Naive B cell (primary cell): ENCODE measurements around the gene CDH23. TPM values are rescaled to one million over a fixed set of nuclear protein-coding genes. Genes with fewer than 3 reads are reported as not detected.

Source experiments
- ATAC-seq, 2 donors: fragments of 150-1000 bp; cut with Tn5 transposase; 2 replicates each; pipeline ENCODE4 v1.10.0; 2021; ENCODE audit warnings: low read depth in 2 of 2, mild to moderate bottlenecking in 2 of 2, moderate library complexity in 2 of 2
- DNase-seq: peaks from one replicate; pipeline ENCODE4 v3.0.0; 2022
- H3K27ac Mint-ChIP-seq, 6 donors: one replicate each; pipeline ENCODE4 v1.8.0; 2020 to 2022; ENCODE audit warnings: mild to moderate bottlenecking in 6 of 6, mixed read lengths in 6 of 6, moderate library complexity in 5 of 6, inconsistent platforms in 2 of 6
- H3K27me3 Mint-ChIP-seq, 3 donors: one replicate each; pipeline ENCODE4 v1.8.0; 2021 to 2022; ENCODE audit warnings: mixed read lengths in 3 of 3, mild to moderate bottlenecking in 1 of 3
- H3K36me3 Mint-ChIP-seq, 2 donors: one replicate each; pipeline ENCODE4 v1.8.0; 2020 to 2022; ENCODE audit warnings: mixed read lengths in 2 of 2, inconsistent platforms in 1 of 2, mild to moderate bottlenecking in 1 of 2
- H3K4me1 Mint-ChIP-seq, 3 donors: one replicate each; pipeline ENCODE4 v1.8.0; 2020 to 2022; ENCODE audit warnings: mixed read lengths in 3 of 3, inconsistent platforms in 1 of 3, mild to moderate bottlenecking in 1 of 3, moderate library complexity in 1 of 3
- H3K4me3 Mint-ChIP-seq, 8 donors: one replicate each; pipeline ENCODE4 v1.8.0; 2020 to 2022; ENCODE audit warnings: mild to moderate bottlenecking in 8 of 8, mixed read lengths in 8 of 8, moderate library complexity in 8 of 8, inconsistent platforms in 2 of 8
- H3K9me3 Mint-ChIP-seq, 7 donors: one replicate each; pipeline ENCODE4 v1.8.0; 2020 to 2022; ENCODE audit warnings: mixed read lengths in 7 of 7, mild to moderate bottlenecking in 5 of 7, inconsistent platforms in 2 of 7, moderate library complexity in 1 of 7
- polyA plus RNA-seq, 6 donors: library from polyadenylated mRNA; unstranded; fragments of 300-500 nt; fragmentation: Illumina TruSeq; gene quantifications; one replicate each; pipeline ENCODE4 v1.2.3, GENCODE V29; 2021; ENCODE audit warnings: low read depth in 6 of 6

Gene CDH23
- polyA plus RNA-seq, 6 donors from 2014 or later: 0.05 to 0.62 (median 0.21) TPM; not detected in 2

DNA sequence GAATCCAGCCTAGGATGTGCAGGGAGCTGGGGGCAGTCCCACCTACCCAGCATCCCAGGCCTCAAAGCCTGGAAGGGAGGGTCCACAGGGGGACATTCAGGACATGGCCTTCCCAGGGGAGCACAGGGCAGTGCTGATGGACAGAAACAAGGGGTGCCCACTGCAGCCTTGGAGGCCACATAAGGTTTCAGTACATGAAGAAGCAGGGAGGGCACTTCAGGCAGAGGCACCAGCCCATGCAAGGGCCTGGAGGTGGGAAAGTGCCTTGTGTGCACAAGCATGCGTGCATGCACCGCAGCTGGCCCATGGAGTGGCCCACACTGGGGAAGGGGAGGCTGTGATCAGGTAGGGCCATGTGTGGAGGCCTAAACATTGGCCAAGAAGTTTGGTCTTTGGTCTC is 313.8 kb downstream of the CDH23 start:
- H3K9me3 Mint-ChIP-seq: no peaks in the 10 kb centered on the region
- DNase-seq (no peak), ATAC-seq (no peak)
- H3K36me3 Mint-ChIP-seq: no peaks in the 10 kb centered on the region
- peaks cover 25 to 48% (median 37%) of the 10 kb centered on the region in 3 donors for H3K4me1 Mint-ChIP-seq
- peak overlapping the region in 1 of 8 donors; percentile 18 for H3K4me3 Mint-ChIP-seq
- H3K27ac Mint-ChIP-seq: no peak overlapping the region
- H3K27me3 Mint-ChIP-seq: no peaks in the 10 kb centered on the region

DNA sequence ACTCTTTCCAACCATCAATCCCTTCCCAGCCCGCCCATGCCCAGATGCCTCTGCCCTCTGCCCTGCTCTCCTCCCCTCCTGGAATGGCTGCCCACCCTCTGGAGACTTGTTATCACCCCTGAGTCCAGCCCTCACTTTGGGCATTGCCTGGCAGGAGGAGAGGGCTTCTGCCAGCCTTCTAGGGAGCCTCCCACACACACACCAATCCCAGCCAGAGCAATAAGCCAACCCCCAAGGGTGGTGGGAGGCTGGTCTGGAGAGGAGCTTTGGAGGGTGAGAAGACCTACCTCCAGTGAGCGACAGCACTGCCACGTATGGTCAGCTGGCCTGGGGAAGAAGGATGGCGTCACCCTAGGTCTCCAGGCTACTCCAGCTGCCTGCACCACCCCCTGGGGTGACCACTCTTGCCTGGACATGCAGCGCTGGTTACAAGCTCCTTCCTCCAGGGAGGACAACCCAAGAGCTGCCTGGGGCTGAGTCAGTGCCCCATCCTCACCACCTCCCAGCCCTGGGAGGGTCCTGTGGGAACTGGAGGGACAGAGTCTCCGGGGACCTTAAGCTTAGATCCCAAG is 314.4 kb downstream of the CDH23 start:
- ATAC-seq: no peak
- H3K9me3 Mint-ChIP-seq: no peaks in the 10 kb centered on the region
- H3K4me1 Mint-ChIP-seq: peaks cover 28 to 50% (median 37%) of the 10 kb centered on the region in 3 donors
- H3K27me3 Mint-ChIP-seq: no peaks in the 10 kb centered on the region
- H3K36me3 Mint-ChIP-seq: no peaks in the 10 kb centered on the region
- DNase-seq: no peak
- H3K4me3 Mint-ChIP-seq: no peak overlapping the region
- H3K27ac Mint-ChIP-seq: peak overlapping the region in 2 of 6 donors; percentile 4 to 76

DNA sequence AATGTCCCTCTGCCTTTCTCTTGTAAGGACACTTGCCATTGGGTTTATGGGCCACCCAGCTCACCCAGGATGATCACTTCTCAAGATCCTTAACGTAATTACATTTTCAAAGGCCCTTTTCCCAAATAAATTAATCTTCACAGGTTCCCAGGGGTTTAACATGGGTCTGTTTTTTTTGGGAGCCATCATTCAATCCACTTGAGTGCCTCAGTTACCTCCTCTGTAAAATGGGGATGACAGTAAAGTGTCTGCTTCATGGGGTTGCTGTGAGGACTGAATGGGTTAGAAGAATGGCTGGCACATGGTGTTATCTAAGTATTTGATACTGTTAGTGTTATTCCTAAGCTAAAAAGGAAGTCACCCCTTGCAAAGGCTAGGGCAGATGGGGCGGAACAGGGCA is 315.4 kb downstream of the CDH23 start:
- Mint-ChIP-seq H3K4me1 (peaks cover 28 to 50% (median 37%) of the 10 kb centered on the region in 3 donors), H3K27me3 (no peaks in the 10 kb centered on the region), H3K9me3 (no peaks in the 10 kb centered on the region), H3K4me3 (peak overlapping the region in 2 of 8 donors; percentile 10 to 24), H3K36me3 (no peaks in the 10 kb centered on the region), H3K27ac (peak overlapping the region in 5 of 6 donors; percentile 29 to 87 (median 71))
- DNase-seq (no peak), ATAC-seq (no peak)

DNA sequence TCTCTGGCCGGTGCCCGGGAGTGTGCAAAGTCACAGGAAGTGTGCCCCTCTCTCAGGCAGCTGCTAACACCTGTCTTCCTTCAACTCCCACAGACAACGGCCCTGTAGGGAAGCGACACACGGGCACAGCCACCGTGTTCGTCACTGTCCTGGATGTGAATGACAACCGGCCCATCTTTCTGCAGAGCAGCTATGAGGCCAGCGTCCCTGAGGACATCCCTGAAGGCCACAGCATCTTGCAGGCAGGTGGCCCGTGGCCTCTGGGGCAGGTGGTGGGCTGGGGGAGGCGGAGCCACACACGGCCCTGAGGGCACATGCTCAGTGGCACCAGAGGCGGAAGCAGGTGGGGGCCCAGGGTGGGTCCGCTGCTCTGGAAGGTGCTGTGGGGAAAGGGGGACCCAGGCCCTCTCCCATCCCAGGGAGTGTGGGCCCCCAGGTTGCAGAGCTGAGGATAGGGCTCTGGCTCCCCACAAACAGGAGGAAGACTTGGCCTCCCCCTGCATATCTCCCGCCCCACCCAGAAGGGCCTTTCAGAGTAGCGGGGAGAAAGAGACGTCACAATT is 315.9 kb downstream of the CDH23 start:
- no peak for ATAC-seq

DNA sequence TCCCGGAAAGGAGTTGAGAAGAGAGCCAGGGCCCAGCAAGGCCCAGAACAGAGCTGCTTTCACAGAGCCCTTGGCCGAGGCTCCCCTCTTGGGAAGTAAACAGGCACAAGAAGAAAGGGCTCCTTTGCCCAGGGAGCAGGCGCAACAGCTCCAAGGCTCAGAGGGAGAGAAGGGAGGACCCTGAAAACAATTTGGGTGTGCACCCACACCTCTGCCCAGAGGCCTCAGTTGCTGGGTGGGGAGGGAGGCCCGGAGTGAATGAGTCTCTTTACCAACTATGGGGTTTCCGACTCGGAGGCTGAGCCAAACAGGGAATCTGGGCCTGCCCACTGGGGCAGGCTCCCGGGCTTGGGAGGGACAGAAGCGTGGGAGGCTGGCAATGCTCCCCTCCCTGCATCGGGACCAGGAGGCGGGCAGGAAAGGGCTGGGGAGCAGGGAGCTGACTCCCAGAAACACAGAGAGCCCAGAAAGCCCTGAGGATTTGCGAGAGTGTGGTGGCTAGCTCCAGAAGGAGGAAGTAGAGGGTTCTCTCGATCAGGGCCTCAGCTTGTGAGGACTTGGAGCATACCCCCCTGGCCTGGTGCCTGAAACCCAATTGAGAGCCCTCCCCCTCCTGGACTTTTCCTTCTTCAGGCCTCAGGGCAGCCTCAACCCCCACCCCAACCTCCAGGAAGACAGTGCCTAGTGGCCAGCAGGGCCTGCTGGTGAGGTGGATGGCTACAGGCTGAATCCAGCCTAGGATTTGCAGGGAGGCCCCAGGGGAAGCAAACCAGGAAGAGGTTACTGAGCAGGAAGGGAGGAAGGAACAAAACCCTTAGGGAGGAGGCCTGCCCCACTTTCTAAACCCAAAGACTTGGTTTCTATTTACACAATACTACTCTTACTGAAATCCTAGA is 316.7 kb downstream of the CDH23 start:
- ATAC-seq: peak in 1 of 2 donors; percentile 43
- H3K36me3 Mint-ChIP-seq: no peaks in the 10 kb centered on the region
- H3K4me3 Mint-ChIP-seq: peak overlapping the region in 6 of 8 donors; percentile 7 to 79 (median 42)
- peak overlapping the region in 5 of 6 donors; percentile 42 to 84 (median 67) for H3K27ac Mint-ChIP-seq
- H3K9me3 Mint-ChIP-seq: no peaks in the 10 kb centered on the region
- H3K4me1 Mint-ChIP-seq: peaks cover 28 to 41% (median 29%) of the 10 kb centered on the region in 3 donors
- no peaks in the 10 kb centered on the region for H3K27me3 Mint-ChIP-seq
- DNase-seq: no peak

More for the DNA sequence above, 315.9 kb downstream of the CDH23 start:
- Mint-ChIP-seq H3K27ac (peak overlapping the region in 5 of 6 donors; percentile 29 to 85 (median 71)), H3K36me3 (no peaks in the 10 kb centered on the region), H3K4me3 (peak overlapping the region in 2 of 8 donors; percentile 10 to 24), H3K27me3 (no peaks in the 10 kb centered on the region), H3K4me1 (peaks cover 28 to 48% (median 36%) of the 10 kb centered on the region in 3 donors), H3K9me3 (no peaks in the 10 kb centered on the region)
- DNase-seq: no peak

DNA sequence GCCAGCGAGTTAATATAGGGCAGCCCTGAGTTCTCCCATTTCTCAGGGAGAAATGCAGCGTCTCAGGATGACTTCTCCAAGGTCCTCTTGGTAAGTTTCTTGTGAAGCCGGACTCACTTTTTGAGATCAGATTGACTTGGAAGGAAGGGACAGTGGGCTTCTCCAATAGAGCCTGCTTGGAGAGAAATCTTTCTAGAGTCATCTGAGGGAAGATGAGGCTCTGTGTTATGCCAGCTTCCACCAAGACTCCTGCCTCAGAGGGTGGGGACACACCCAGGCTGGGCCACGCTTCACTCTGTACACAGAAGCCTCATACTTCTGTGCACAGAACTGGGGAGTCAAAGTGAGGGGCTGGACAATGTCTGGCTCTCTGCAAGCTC is 317.3 kb downstream of the CDH23 start:
- Mint-ChIP-seq H3K4me1 (peaks cover 28 to 41% (median 28%) of the 10 kb centered on the region in 3 donors), H3K36me3 (no peaks in the 10 kb centered on the region), H3K27me3 (no peaks in the 10 kb centered on the region), H3K27ac (peak overlapping the region in 5 of 6 donors; percentile 42 to 86 (median 67)), H3K4me3 (peak overlapping the region in 5 of 8 donors; percentile 29 to 64 (median 46)), H3K9me3 (no peaks in the 10 kb centered on the region)
- DNase-seq (no peak), ATAC-seq (no peak)

DNA sequence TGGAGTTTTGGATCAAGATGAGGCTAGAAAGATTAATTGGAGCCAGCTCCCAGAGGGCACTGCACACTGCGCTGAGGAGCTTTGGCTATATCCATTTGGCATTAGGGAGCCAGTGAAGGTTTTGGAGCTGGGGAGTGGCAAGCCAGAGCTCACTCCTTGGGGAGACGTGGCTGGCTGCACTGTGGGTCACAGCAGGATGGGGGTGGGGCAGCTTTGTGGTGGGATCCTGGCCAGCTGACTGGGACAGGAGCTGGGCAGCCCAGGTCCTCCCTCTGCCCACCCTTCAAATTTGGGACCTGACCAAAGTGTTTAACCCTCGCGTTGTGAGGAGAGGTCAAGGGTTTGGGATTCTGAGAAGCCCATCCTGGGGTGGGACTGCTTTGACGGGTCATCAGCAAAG is 317.9 kb downstream of the CDH23 start:
- peak overlapping the region in 5 of 6 donors; percentile 65 to 86 (median 67) for H3K27ac Mint-ChIP-seq
- H3K36me3 Mint-ChIP-seq: no peaks in the 10 kb centered on the region
- H3K9me3 Mint-ChIP-seq: no peaks in the 10 kb centered on the region
- no peaks in the 10 kb centered on the region for H3K27me3 Mint-ChIP-seq
- ATAC-seq: no peak
- no peak for DNase-seq
- peak overlapping the region in 4 of 8 donors; percentile 32 to 63 (median 44) for H3K4me3 Mint-ChIP-seq
- H3K4me1 Mint-ChIP-seq: peaks cover 28 to 41% (median 28%) of the 10 kb centered on the region in 3 donors

DNA sequence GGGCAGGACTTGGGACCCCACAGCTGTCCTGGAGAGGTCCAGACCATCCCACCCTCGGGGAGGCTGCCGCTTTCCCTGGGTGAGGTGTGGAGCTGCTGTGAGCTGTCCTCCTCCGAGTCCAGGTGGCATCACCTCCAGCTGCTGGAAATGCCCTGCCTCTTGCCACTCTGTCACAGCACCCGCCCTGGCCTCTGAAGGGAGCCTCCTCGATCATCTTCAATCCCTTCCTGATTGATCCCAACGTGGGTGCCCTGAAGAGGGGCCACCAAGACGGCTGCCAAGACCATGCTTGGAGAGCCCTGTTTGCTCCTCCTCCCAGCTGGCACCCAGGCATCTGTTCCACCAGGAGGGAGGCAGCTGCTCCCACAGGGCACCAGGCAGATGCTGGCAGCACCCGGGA is 318.3 kb downstream of the CDH23 start:
- peak overlapping the region in 2 of 8 donors; percentile 42 to 63 for H3K4me3 Mint-ChIP-seq
- no peaks in the 10 kb centered on the region for H3K36me3 Mint-ChIP-seq
- DNase-seq (no peak), ATAC-seq (no peak)
- H3K9me3 Mint-ChIP-seq: no peaks in the 10 kb centered on the region
- H3K27me3 Mint-ChIP-seq: no peaks in the 10 kb centered on the region
- H3K27ac Mint-ChIP-seq: peak overlapping the region in 1 of 6 donors; percentile 76
- peaks cover 28 to 39% (median 28%) of the 10 kb centered on the region in 3 donors for H3K4me1 Mint-ChIP-seq

DNA sequence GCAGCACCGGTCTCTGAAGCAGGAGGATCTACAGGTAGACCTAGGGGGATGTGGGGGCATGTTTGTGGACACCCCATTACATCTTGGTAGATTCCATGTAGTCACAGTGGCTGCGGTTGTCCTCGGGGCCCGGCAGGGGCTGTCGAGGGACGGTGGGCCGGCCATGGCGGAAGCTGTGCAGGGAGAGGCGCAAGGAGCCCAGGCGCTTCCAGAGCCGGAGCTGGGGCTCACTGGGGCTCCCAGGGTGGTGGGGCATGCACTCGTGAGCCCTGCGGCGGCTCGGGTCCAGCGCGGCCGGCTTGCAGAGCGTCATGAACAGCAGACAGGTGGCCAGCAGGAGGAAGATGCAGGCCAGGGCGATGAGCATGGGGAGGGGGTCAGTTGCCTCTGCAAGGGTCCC is 319.1 kb downstream of the CDH23 start:
- peaks cover 0 to 6% (median 2%) of the 10 kb centered on the region in 3 donors for H3K27me3 Mint-ChIP-seq
- no peaks in the 10 kb centered on the region for H3K36me3 Mint-ChIP-seq
- ATAC-seq (no peak), DNase-seq (no peak)
- H3K4me3 Mint-ChIP-seq: peak overlapping the region in 1 of 8 donors; percentile 20
- peaks cover 28 to 41% (median 28%) of the 10 kb centered on the region in 3 donors for H3K4me1 Mint-ChIP-seq
- H3K27ac Mint-ChIP-seq: no peak overlapping the region
- no peaks in the 10 kb centered on the region for H3K9me3 Mint-ChIP-seq

DNA sequence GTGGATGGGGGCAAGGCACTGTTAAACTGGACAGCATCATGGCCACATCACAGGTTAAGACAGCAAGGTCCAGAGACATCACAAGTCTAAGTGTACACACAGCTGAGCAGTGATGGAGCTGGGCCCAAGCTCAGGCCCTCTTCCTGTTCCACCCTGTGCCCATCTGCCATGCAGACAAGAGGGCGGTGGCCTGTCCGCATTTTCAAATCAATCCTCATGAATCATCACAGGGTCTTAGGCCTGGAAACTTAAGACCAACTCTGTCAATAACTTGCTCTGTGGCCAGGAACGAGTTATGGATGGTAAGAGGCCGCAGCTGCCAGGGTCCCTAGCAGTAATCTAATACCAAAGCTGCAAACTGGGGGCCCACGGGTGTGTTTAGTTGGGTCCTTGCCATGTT is 319.7 kb downstream of the CDH23 start:
- ATAC-seq (no peak), DNase-seq (no peak)
- no peaks in the 10 kb centered on the region for H3K36me3 Mint-ChIP-seq
- H3K4me1 Mint-ChIP-seq: peaks cover 28 to 41% (median 28%) of the 10 kb centered on the region in 3 donors
- no peaks in the 10 kb centered on the region for H3K9me3 Mint-ChIP-seq
- H3K4me3 Mint-ChIP-seq: peak overlapping the region in 1 of 8 donors; percentile 47
- H3K27me3 Mint-ChIP-seq: peaks cover 2 to 12% (median 8%) of the 10 kb centered on the region in 3 donors
- peak overlapping the region in 1 of 6 donors; percentile 32 for H3K27ac Mint-ChIP-seq

DNA sequence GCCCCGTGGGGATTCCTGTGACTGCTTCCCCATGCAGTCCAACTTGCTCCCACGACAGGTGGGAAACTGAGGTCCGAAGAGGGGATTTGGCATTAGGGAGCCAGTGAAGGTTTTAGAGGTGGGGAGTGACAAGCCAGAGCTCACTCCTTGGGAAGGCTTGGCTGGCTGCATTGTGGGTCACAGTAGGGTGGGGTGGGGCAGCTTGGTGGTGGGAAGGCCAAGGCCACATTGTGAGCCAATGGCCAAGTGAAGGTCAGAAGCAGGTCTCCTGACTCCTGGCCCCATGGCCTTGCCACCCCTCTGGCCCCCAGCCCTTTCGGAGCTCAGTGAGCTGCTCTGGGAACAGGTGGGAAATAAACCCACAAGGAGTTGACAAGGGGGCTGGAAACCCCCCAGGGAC is 320.3 kb downstream of the CDH23 start:
- H3K9me3 Mint-ChIP-seq: no peaks in the 10 kb centered on the region
- H3K27ac Mint-ChIP-seq: peak overlapping the region in 2 of 6 donors; percentile 33 to 57
- H3K36me3 Mint-ChIP-seq: no peaks in the 10 kb centered on the region
- DNase-seq: no peak
- no peak for ATAC-seq
- H3K4me1 Mint-ChIP-seq: peaks cover 27 to 36% (median 28%) of the 10 kb centered on the region in 3 donors
- no peak overlapping the region for H3K4me3 Mint-ChIP-seq
- peaks cover 8 to 18% (median 14%) of the 10 kb centered on the region in 3 donors for H3K27me3 Mint-ChIP-seq

DNA sequence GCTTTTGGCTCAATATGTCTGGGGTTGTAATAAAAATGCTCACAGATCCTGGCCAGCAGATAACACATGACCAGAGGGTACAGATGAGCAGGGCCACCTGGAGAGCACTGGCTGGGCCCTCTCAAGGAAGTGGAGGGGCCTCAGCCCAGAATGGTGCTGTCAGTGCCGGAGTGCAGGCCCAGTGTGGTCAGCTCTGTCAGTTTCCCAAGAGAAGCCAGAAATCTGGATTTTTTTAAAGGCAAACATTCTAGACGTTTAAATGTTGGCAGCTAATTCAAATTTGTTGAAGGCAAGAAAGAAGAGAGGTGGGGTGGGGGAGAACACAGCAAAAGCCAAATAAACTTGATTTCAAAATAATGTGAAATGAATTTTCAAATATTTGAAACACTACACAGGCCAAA is 320.8 kb downstream of the CDH23 start:
- peaks cover 8 to 22% (median 17%) of the 10 kb centered on the region in 3 donors for H3K27me3 Mint-ChIP-seq
- DNase-seq: no peak
- peak overlapping the region in 2 of 6 donors; percentile 12 to 57 for H3K27ac Mint-ChIP-seq
- peaks cover 24 to 32% (median 27%) of the 10 kb centered on the region in 3 donors for H3K4me1 Mint-ChIP-seq
- H3K9me3 Mint-ChIP-seq: no peaks in the 10 kb centered on the region
- H3K4me3 Mint-ChIP-seq: no peak overlapping the region
- no peaks in the 10 kb centered on the region for H3K36me3 Mint-ChIP-seq
- no peak for ATAC-seq

DNA sequence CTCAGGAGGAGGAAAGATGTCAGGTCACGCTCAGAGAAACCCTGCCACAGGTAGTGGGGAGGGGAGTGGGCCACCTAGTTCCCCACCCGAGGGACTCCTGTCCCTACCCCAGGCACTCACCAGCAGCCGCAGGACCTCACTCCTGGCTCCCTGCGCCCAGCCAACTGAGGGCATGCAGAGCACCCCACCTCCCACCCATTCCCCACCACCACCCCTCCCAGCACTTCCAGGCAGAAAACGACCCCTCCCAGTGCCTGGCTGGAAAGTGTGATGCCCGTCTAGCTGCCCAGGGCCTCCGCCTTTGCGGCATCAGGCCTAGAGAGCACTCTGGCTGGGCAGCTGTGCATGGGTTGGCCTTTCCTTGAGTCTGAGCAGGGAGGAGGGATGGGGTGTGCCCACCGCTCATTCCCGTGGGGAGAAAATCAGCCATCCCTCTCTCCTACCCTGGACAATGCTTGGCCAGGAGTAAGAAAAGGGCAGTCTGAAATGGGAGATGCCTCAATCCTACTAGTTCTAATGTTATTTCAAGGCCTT is 321.5 kb downstream of the CDH23 start:
- no peak for DNase-seq
- H3K4me3 Mint-ChIP-seq: no peak overlapping the region
- peaks cover 11 to 29% (median 17%) of the 10 kb centered on the region in 3 donors for H3K27me3 Mint-ChIP-seq
- peaks cover 21 to 26% (median 21%) of the 10 kb centered on the region in 3 donors for H3K4me1 Mint-ChIP-seq
- H3K36me3 Mint-ChIP-seq: no peaks in the 10 kb centered on the region
- ATAC-seq: no peak
- no peaks in the 10 kb centered on the region for H3K9me3 Mint-ChIP-seq
- H3K27ac Mint-ChIP-seq: peak overlapping the region in 1 of 6 donors; percentile 20
